Subcutaneous abdominal adipose tissue (tissue), 5 donors: ENCODE measurements around the gene ZDHHC12.
"Not testable (repeated sequence)": the region's sequence is repeated elsewhere in the genome, so short reads cannot be mapped to it uniquely, and the experiment has no call there.

Experiments used
- H3K27ac ChIP-seq: one replicate; pipeline ENCODE4 v1.7.0; 2013; ENCODE audit warnings: low read depth, mild to moderate bottlenecking, inconsistent platforms, low read length, moderate library complexity
- H3K27me3 ChIP-seq, 5 donors: one replicate each; pipeline ENCODE4 v1.7.0; 2013; ENCODE audit warnings: low read length in 5 of 5, inconsistent platforms in 1 of 5; ENCODE audit not compliant: control insufficient read depth in 5 of 5, insufficient read depth in 4 of 5
- H3K36me3 ChIP-seq, 5 donors: one replicate each; pipeline ENCODE4 v1.7.0; 2013; ENCODE audit warnings: low read length in 5 of 5; ENCODE audit not compliant: control insufficient read depth in 5 of 5, insufficient read depth in 5 of 5
- H3K4me1 ChIP-seq, 5 donors: one replicate each; pipeline ENCODE4 v1.7.0; 2013; ENCODE audit warnings: low read length in 5 of 5, mild to moderate bottlenecking in 3 of 5, moderate library complexity in 1 of 5; ENCODE audit not compliant: control insufficient read depth in 5 of 5, insufficient read depth in 5 of 5
- H3K4me3 ChIP-seq, 5 donors: one replicate each; pipeline ENCODE4 v1.7.0; 2013; ENCODE audit warnings: low read length in 5 of 5, low read depth in 1 of 5
- H3K9ac ChIP-seq, 5 donors: one replicate each; pipeline ENCODE4 v1.7.0; 2013; ENCODE audit warnings: low read length in 5 of 5, mild to moderate bottlenecking in 4 of 5, moderate library complexity in 3 of 5
- H3K9me3 ChIP-seq, 5 donors: one replicate each; pipeline ENCODE4 v1.7.0; 2013; ENCODE audit warnings: low read length in 5 of 5; ENCODE audit not compliant: control insufficient read depth in 5 of 5
- donor health status: healthy.
- donor health status: healthy.
- donor health status: healthy.
- donor health status: healthy.
- donor health status: healthy.

ZDHHC12 gene

DNA sequence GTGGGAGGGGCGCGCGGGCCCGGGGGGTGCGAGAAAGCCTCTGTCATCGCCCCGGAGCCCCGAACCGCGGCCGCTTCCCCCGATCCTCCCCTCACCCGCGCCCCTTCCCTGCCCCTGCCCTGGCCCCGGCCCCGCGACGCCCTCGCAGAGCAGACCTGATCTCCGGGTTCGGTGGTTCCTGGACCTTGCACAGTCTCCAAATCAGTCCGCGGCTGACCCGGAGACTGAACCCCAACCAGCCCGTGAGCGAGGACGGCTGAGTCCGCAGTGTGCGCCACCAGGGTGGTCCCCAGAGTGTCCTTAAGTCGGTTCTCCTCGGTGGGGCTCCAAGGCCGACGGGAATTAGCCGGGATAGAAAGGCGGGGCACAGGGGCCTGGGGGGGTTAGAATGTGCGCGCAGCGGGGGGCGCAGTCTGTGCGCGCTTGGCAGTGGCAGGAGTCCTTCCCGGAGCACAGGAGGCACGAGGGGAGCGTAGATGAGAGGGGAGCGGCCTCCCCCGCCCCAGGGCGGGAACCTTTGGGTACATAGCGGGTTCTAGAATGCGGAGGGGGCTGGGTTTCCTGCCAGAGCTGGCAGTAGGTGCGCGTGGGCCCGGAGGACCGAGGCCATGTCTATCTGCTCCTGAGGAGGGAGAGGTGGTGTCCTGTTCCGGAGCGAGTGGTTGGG is 20.8 kb downstream of the ZDHHC12 start:
- H3K4me3 ChIP-seq = peak overlapping the region; percentile 42 to 75 (median 72)
- H3K4me1 ChIP-seq = peaks cover 1 to 22% (median 19%) of the 10 kb centered on the region in 5 donors
- H3K27ac ChIP-seq = peak overlapping the region; percentile 69
- H3K27me3 ChIP-seq = no peaks in the 10 kb centered on the region
- peak overlapping the region in 4 of 5 donors; percentile 58 to 76 (median 67) for H3K9ac ChIP-seq
- H3K9me3 ChIP-seq = no peaks in the 10 kb centered on the region
- peaks cover 0 to 13% (median 6%) of the 10 kb centered on the region in 5 donors for H3K36me3 ChIP-seq

DNA sequence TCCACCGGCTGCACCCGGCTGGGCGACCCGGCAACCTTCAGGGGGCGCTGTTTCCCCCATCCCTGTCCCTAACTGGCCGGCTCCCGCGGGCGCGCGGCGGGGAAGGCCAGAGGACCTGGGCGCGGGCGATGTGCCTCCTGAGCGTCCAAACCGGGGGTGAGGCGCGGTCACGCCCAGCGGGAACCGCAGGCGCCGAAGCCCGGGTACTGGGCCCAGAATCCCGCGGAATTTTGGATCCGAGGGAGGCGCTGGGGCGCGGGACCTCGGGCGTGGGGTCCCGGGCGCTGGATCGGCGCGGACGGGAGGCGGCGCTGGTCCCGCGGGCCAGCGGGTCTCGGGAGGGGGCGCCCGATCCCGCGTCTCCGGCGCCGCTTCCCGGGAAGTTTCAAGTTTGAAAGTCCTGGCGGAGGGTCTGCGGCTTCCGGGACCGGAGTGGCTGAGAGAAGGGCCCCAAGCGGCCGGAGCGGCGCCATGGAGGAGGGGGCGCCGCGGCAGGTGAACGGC is 21.4 kb downstream of the ZDHHC12 start, which contains the start of gene PKN3:
TSS of gene PKN3 (plus strand) at position 59 of the 504 bp plus-strand sequence. CDS start at position 472, 413 bp downstream.
- peak within 1 kb of the TSS in 4 of 5 donors; percentile 58 to 76 (median 67) for H3K9ac ChIP-seq
- peak within 1 kb of the TSS; percentile 69 for H3K27ac ChIP-seq

DNA sequence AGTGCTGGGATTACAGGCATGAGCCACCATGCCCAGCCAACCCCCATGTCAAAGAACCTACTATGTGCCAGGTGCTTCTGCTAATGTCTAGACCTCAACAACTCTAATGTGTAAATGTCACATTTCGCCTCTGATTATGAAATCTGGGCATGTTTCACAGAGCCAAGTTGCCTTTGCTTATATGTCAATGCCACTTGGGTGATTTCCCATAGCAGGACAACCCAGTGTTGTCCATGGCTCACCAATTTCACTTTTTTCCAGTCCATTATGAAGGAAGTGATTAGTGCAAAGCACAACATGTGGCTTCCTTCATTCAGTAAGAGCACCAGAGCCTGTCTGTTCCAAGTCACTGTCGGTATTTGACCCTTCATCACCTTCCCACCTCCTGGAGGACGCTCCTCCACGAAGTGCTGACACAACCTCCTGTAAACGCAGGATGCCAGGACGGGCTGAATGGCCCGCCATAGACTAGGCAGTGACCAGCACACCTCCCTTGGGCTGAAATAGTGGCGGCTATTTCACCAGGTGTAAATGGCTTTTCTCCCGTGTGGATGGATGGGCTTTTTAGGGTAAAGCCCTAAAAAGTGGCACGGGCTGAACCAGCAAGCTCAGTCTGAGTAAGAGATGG is 22.6 kb downstream of the ZDHHC12 start:
- no peak overlapping the region for H3K9ac ChIP-seq
- no peaks in the 10 kb centered on the region for H3K27me3 ChIP-seq
- H3K27ac ChIP-seq = no peak overlapping the region
- H3K4me1 ChIP-seq = peaks cover 1 to 22% (median 19%) of the 10 kb centered on the region in 5 donors
- no peak overlapping the region for H3K4me3 ChIP-seq
- no peaks in the 10 kb centered on the region for H3K9me3 ChIP-seq
- peaks cover 3 to 14% (median 4%) of the 10 kb centered on the region in 5 donors for H3K36me3 ChIP-seq

More for the DNA sequence above, 21.4 kb downstream of the ZDHHC12 start, which contains the start of gene PKN3:
- H3K4me3 ChIP-seq = peak within 1 kb of the TSS; percentile 39 to 75 (median 72)
- peaks cover 1 to 22% (median 19%) of the 10 kb centered on the region in 5 donors for H3K4me1 ChIP-seq
- no peaks in the 10 kb centered on the region for H3K9me3 ChIP-seq
- peaks cover 0 to 13% (median 5%) of the 10 kb centered on the region in 5 donors for H3K36me3 ChIP-seq
- H3K27me3 ChIP-seq = no peaks in the 10 kb centered on the region

DNA sequence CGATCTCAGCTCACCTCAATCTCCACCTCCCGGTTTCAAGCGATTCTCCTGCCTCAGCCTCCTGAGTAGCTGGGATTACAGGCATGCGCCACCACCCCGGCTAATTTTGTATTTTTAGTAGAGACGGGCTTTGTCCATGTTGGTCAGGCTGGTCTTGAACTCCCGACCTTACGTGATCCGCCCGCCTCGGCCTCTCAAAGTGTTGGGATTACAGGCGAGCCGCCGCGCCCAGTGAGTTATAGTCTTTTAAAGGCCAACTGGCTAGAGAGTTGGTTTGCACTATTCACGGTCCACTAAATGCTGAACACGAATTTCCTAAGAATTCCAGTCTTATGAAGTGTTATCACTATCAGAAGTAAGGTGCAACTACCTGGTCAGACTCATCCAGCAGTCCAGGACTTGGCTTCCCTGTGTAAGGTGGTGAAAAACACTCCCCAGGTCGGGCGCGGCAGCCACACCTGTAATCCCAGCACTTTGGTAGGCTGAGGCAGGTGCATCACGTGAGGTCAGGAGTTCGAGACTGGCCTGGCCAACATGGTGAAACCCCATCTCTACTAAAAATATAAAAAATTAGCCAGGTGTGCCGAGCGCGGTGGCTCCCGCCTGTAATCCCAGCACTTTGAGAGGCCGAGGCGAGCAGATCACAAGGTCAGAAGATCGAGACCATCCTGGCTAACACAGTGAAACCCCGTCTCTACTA is 24.7 kb downstream of the ZDHHC12 start:
- not testable (repeated sequence) for H3K4me3 ChIP-seq, H3K9me3 ChIP-seq, H3K27me3 ChIP-seq, H3K9ac ChIP-seq, H3K27ac ChIP-seq
- peaks cover 1 to 21% (median 14%) of the 10 kb centered on the region in 5 donors for H3K4me1 ChIP-seq
- H3K36me3 ChIP-seq = peaks cover 9 to 25% (median 16%) of the 10 kb centered on the region in 5 donors

DNA sequence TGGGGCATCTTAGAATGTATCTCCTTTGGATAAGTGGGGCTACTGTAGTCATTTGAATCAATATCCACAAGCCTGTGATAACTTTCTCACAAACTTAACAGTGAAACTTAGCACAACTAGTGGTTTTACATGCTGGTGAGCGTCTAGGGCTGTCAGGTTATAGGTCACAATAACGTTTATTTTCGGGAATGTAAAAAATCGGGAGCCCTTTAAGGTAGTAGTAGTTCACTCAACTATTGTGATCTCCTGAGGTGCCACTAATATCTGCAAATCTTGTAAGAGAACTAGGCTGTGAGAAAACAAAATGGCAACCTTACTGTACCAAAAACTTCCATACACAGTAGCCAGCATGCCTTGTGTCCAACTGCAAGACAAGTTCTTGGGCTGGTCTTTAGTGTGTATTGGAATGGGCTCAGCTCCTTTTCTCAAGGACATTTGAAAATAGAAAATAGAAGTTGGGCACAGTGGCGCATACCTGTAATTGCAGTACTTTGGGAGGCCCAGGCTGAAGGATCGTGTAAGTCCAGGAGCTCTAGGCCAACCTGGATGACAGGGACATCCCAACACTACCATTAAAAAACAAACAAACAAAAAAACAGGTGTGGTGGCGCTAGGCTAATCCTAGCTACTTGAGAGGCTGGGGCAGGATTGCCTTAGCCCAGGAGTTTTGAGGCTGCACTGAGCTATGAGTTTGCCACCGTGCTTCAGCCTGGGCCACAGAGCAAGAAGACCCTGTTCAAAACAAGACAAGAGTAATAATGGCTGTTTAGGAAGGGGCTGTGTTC is 26.8 kb downstream of the ZDHHC12 start:
- Histone ChIP-seq H3K27ac (no peak overlapping the region), H3K27me3 (no peaks in the 10 kb centered on the region), H3K4me3 (no peak overlapping the region), H3K9me3 (no peaks in the 10 kb centered on the region), H3K36me3 (peaks cover 23 to 45% (median 32%) of the 10 kb centered on the region in 5 donors), H3K9ac (no peak overlapping the region), H3K4me1 (peaks cover 0 to 3% (median 2%) of the 10 kb centered on the region in 5 donors)

DNA sequence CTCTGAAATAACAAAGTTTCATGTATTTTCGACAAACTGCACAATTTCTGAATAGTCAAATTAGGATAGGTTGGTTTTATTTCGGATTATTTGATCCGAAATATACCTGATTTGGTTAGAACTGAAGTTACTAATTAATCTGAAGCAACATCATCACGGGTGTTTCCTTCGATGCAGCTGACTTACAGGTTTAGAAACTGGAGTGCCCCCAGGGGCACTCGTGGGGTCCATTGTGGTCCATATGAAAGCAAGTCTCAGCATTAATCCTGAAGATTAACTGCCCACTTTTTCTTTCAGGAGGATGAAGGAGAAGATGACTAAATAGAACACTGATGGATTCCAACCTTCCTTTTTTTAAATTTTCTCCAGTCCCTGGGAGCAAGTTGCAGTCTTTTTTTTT is 29.6 kb downstream of the ZDHHC12 start:
- Histone ChIP-seq H3K4me3 (no peak overlapping the region), H3K4me1 (peaks cover 0 to 15% (median 13%) of the 10 kb centered on the region in 5 donors), H3K27ac (no peak overlapping the region), H3K9me3 (no peaks in the 10 kb centered on the region), H3K27me3 (no peaks in the 10 kb centered on the region), H3K36me3 (peaks cover 28 to 51% (median 38%) of the 10 kb centered on the region in 5 donors), H3K9ac (no peak overlapping the region)

DNA sequence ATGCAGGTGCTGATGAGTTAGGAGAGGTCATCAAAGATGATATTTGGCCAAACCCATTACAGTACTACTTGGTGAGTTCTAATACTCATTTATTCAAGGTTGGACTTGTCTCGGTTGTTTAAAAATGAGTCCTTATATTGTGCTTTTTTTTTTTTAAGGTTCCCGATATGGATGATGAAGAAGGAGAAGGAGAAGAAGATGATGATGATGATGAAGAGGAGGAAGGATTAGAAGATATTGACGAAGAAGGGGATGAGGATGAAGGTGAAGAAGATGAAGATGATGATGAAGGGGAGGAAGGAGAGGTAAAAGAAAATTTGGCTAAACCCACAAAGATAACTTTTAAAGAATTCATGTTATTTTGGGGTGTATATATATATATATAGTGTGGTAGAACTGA is 30.2 kb downstream of the ZDHHC12 start:
- H3K27ac ChIP-seq, H3K9me3 ChIP-seq, H3K4me3 ChIP-seq, H3K27me3 ChIP-seq, H3K9ac ChIP-seq: not testable (repeated sequence)
- peaks cover 0 to 15% (median 13%) of the 10 kb centered on the region in 5 donors for H3K4me1 ChIP-seq
- H3K36me3 ChIP-seq = peaks cover 28 to 51% (median 38%) of the 10 kb centered on the region in 5 donors

DNA sequence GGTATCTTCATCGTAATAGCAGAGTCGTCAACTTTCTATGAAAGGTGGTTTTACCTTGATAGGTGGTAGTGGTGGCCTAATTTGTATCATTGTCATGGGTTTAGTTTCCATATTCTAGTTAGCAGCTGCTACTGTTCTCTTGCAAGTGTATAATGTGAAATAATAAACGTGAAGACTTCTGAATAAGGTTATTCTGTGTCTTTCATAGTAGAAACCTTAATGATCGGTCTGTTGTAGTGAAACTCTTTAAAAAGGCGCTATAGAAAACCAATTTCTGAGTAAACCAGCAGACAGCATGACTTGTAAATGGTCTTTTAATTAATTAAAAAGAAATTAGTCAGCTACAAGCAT is 33.3 kb downstream of the ZDHHC12 start:
- H3K36me3 ChIP-seq = peaks cover 23 to 38% (median 29%) of the 10 kb centered on the region in 5 donors
- H3K27me3 ChIP-seq = no peaks in the 10 kb centered on the region
- peak overlapping the region; percentile 14 for H3K27ac ChIP-seq
- H3K9me3 ChIP-seq = no peaks in the 10 kb centered on the region
- H3K4me1 ChIP-seq = peaks cover 2 to 31% (median 19%) of the 10 kb centered on the region in 5 donors
- peak overlapping the region; percentile 66 to 85 (median 80) for H3K4me3 ChIP-seq
- peak overlapping the region in 4 of 5 donors; percentile 72 to 86 (median 82) for H3K9ac ChIP-seq
